H9 (cell line): Measurements from ENCODE around the gene DCAF15. TPM values are rescaled to one million over a fixed set of nuclear protein-coding genes. Genes with fewer than 3 reads are reported as not detected.

ENCODE experiments used
- DNase-seq: peaks from one replicate; pipeline ENCODE4 v3.0.0-alpha.2; 2017
- H2AFZ ChIP-seq: one replicate; pipeline ENCODE4 v1.6.1; 2013; ENCODE audit warnings: mild to moderate bottlenecking, low read length, control low read depth, moderate library complexity
- H2AK5ac ChIP-seq: 2 replicates; pipeline ENCODE4 v1.6.1; 2013; ENCODE audit warnings: low read length, control low read depth, mixed read lengths; ENCODE audit not compliant: insufficient read length
- H2BK120ac ChIP-seq: one replicate; pipeline ENCODE4 v1.6.1; 2013; ENCODE audit warnings: low read depth, mild to moderate bottlenecking, low read length, control low read depth, inconsistent platforms; ENCODE audit not compliant: poor library complexity, severe bottlenecking
- H2BK12ac ChIP-seq: 2 replicates; pipeline ENCODE4 v1.6.1; 2013; ENCODE audit warnings: low read length, control low read depth, mixed read lengths, low read depth; ENCODE audit not compliant: insufficient read length
- H2BK15ac ChIP-seq: 2 replicates; pipeline ENCODE4 v1.6.1; 2013; ENCODE audit warnings: low read depth, low read length, control low read depth
- H2BK20ac ChIP-seq: one replicate; pipeline ENCODE4 v1.6.1; 2013; ENCODE audit warnings: low read depth, mild to moderate bottlenecking, low read length, control low read depth, inconsistent platforms; ENCODE audit not compliant: poor library complexity, severe bottlenecking
- H2BK5ac ChIP-seq: 2 replicates; pipeline ENCODE4 v1.6.1; 2013; ENCODE audit warnings: low read length, control low read depth, mixed read lengths; ENCODE audit not compliant: insufficient read length
- H3K14ac ChIP-seq: 2 replicates; pipeline ENCODE4 v1.6.1; 2013; ENCODE audit warnings: low read length, control low read depth; ENCODE audit not compliant: insufficient read depth
- H3K18ac ChIP-seq: 2 replicates; pipeline ENCODE4 v1.6.1; 2013; ENCODE audit warnings: low read depth, mild to moderate bottlenecking, mixed read lengths, low read length, control low read depth; ENCODE audit not compliant: insufficient read length
- H3K23ac ChIP-seq: 2 replicates; pipeline ENCODE4 v1.6.1; 2013; ENCODE audit warnings: low read length, control low read depth, mixed read lengths, low read depth; ENCODE audit not compliant: insufficient read length
- H3K23me2 ChIP-seq: 2 replicates; pipeline ENCODE4 v1.6.1; 2013; ENCODE audit warnings: low read depth, mild to moderate bottlenecking, mixed read lengths, low read length, control low read depth; ENCODE audit not compliant: insufficient read length, poor library complexity, severe bottlenecking
- H3K27ac ChIP-seq: 2 replicates; pipeline ENCODE4 v1.5.1; 2013; ENCODE audit warnings: low read length, control low read depth, mixed read lengths, low read depth; ENCODE audit not compliant: insufficient read length
- H3K27me3 ChIP-seq: 2 replicates; pipeline ENCODE4 v1.6.1; 2013; ENCODE audit warnings: low read length, control low read depth, inconsistent platforms; ENCODE audit not compliant: insufficient read depth
- H3K4ac ChIP-seq: 2 replicates; pipeline ENCODE4 v1.6.1; 2013; ENCODE audit warnings: low read depth, mild to moderate bottlenecking, control low read depth, inconsistent platforms, low read length, moderate library complexity
- H3K4me1 ChIP-seq: 2 replicates; pipeline ENCODE4 v1.6.1; 2013; ENCODE audit warnings: low read length, control low read depth, inconsistent platforms; ENCODE audit not compliant: insufficient read depth
- H3K4me2 ChIP-seq: 2 replicates; pipeline ENCODE4 v1.6.1; 2013; ENCODE audit warnings: low read length, control low read depth, mixed read lengths; ENCODE audit not compliant: insufficient read length, insufficient read depth
- H3K56ac ChIP-seq: 2 replicates; pipeline ENCODE4 v1.6.1; 2013; ENCODE audit warnings: low read depth, mild to moderate bottlenecking, mixed read lengths, low read length, control low read depth; ENCODE audit not compliant: insufficient read length
- H3K79me1 ChIP-seq: 2 replicates; pipeline ENCODE4 v1.6.1; 2013; ENCODE audit warnings: low read depth, mild to moderate bottlenecking, moderate library complexity, low read length, control low read depth, inconsistent platforms; ENCODE audit not compliant: insufficient read depth, poor library complexity, severe bottlenecking
- H3K79me2 ChIP-seq: 2 replicates; pipeline ENCODE4 v1.6.1; 2013; ENCODE audit warnings: low read length, control low read depth, inconsistent platforms; ENCODE audit not compliant: insufficient read depth
- H3K9ac ChIP-seq: 2 replicates; pipeline ENCODE4 v1.6.1; 2013; ENCODE audit warnings: low read length, control low read depth, mixed read lengths; ENCODE audit not compliant: insufficient read length; ENCODE audit errors: extremely low read depth
- H3K9me3 ChIP-seq: one replicate; pipeline ENCODE4 v1.6.1; 2013; ENCODE audit warnings: low read depth, low read length, inconsistent platforms; ENCODE audit not compliant: control insufficient read depth
- H3T11ph ChIP-seq: one replicate; pipeline ENCODE4 v1.6.1; 2013; ENCODE audit warnings: mild to moderate bottlenecking, low read length, control low read depth, inconsistent platforms
- H4K20me1 ChIP-seq: one replicate; pipeline ENCODE4 v1.6.1; 2013; ENCODE audit not compliant: control insufficient read depth, insufficient read length, insufficient read depth
- H4K5ac ChIP-seq: 2 replicates; pipeline ENCODE4 v1.6.1; 2013; ENCODE audit warnings: low read depth, mild to moderate bottlenecking, mixed read lengths, low read length, control low read depth; ENCODE audit not compliant: insufficient read length
- H4K8ac ChIP-seq: replicated peaks from 2 replicates; pipeline ENCODE4 v1.6.1; 2013; ENCODE audit warnings: low read length, control low read depth, mixed read lengths, low read depth; ENCODE audit not compliant: insufficient read length
- H4K91ac ChIP-seq: 2 replicates; pipeline ENCODE4 v1.6.1; 2013; ENCODE audit warnings: low read depth, mild to moderate bottlenecking, moderate library complexity, mixed read lengths, low read length, control low read depth; ENCODE audit not compliant: insufficient read length
- H3K27ac Mint-ChIP-seq, 3 experiments: 2 replicates in 2 of 3; 3 replicates in 1 of 3; pipeline ENCODE4 v1.8.0; 2020 to 2021; ENCODE audit warnings: mixed read lengths in 3 of 3, mild to moderate bottlenecking in 1 of 3, moderate library complexity in 1 of 3
- H3K27me3 Mint-ChIP-seq: 2 replicates; pipeline ENCODE4 v1.8.0; 2021; ENCODE audit warnings: low read depth, mild to moderate bottlenecking, moderate library complexity, mixed read lengths
- H3K36me3 Mint-ChIP-seq, 3 experiments: 2 replicates in 2 of 3; 3 replicates in 1 of 3; pipeline ENCODE4 v1.8.0; 2020 to 2021; ENCODE audit warnings: low read depth in 3 of 3, mixed read lengths in 3 of 3; ENCODE audit not compliant: insufficient read depth in 1 of 3
- H3K4me1 Mint-ChIP-seq, 2 experiments: 2 replicates each; pipeline ENCODE4 v1.8.0; 2020; ENCODE audit warnings: mixed read lengths in 2 of 2
- H3K4me3 Mint-ChIP-seq, 2 experiments: 2 replicates in 1 of 2; 3 replicates in 1 of 2; pipeline ENCODE4 v1.8.0; 2020 to 2021; ENCODE audit warnings: mild to moderate bottlenecking in 2 of 2, mixed read lengths in 2 of 2, moderate library complexity in 1 of 2
- H3K9me3 Mint-ChIP-seq, 2 experiments: 2 replicates in 1 of 2; 3 replicates in 1 of 2; pipeline ENCODE4 v1.8.0; 2020; ENCODE audit warnings: mild to moderate bottlenecking in 2 of 2, mixed read lengths in 2 of 2, moderate library complexity in 1 of 2
- CTCF ChIP-seq: fragments of 200-600 bp; sonication (generic); conservative IDR thresholded peaks from 3 replicates; pipeline ENCODE4 v1.8.0; 2021; ENCODE audit warnings: antibody characterized with exemption, mild to moderate bottlenecking
- whole genome bisulfite sequencing: extraction: QIAGEN DNeasy Blood & Tissue Kit; methylation state at CpG from one replicate; pipeline ENCODE4 v1.1.7; 2013; ENCODE audit warnings: missing lambda C conversion rate, low lambda C conversion rate, mixed read lengths; ENCODE audit not compliant: insufficient read length; ENCODE audit errors: extremely low coverage; 5-methylcytosine and 5-hydroxymethylcytosine counted together
- total RNA-seq: library from RNA; stranded (reverse); gene quantifications from 2 replicates; pipeline ENCODE4 v1.2.1, GENCODE V29; 2021

The DCAF15 gene
- total RNA-seq, 1 experiment from 2014 or later = 82.5 TPM

- H3K79me1 ChIP-seq = peaks cover 8% of the 10 kb centered on the region
- Mint-ChIP-seq H3K9me3 (no peaks in the 10 kb centered on the region), H3K27me3 (no peaks in the 10 kb centered on the region), H3K4me3 (no peak overlapping the region), H3K4me1 (peaks cover 9 to 12% of the 10 kb centered on the region in 2 experiments), H3K27ac (no peak overlapping the region), H3K36me3 (peaks cover 17 to 54% (median 53%) of the 10 kb centered on the region in 3 experiments; a peak in 6 of 7 replicates)
- no peak overlapping the region for H2BK12ac ChIP-seq
- H4K20me1 ChIP-seq = no peaks in the 10 kb centered on the region
- no peaks in the 10 kb centered on the region for H3K27me3 ChIP-seq
- H3K9me3 ChIP-seq = no peaks in the 10 kb centered on the region
- no peak overlapping the region for H3K27ac ChIP-seq
- H3K4ac ChIP-seq = no peak overlapping the region
- H2AK5ac ChIP-seq = no peak overlapping the region
- H4K5ac ChIP-seq = no peak overlapping the region
- no peak overlapping the region for H3K14ac ChIP-seq
- H3K23me2 ChIP-seq = peaks cover 11% of the 10 kb centered on the region
- DNase-seq = no peak
- no peaks in the 10 kb centered on the region for H3K4me1 ChIP-seq
- no peak overlapping the region for H4K91ac ChIP-seq
- no peak for TF ChIP-seq CTCF
- H3T11ph ChIP-seq = no peak overlapping the region
- peaks cover 6% of the 10 kb centered on the region; the same call in 1 of the 2 replicates for H3K79me2 ChIP-seq
- H2BK20ac ChIP-seq = no peak overlapping the region
- no peak overlapping the region for H3K18ac ChIP-seq
- no CpG with 5 or more reads among the region's 42 CpGs for WGBS
- H4K8ac ChIP-seq = no peak overlapping the region
- H3K4me2 ChIP-seq = no peak overlapping the region
- H2BK120ac ChIP-seq = no peak overlapping the region
- no peak overlapping the region for H3K23ac ChIP-seq
- H2BK15ac ChIP-seq = no peak overlapping the region
- no peak overlapping the region for H2BK5ac ChIP-seq
- H2AFZ ChIP-seq = no peak overlapping the region
- H3K9ac ChIP-seq = no peak overlapping the region
- no peak overlapping the region for H3K56ac ChIP-seq
Measured at GRCh38 chr19:13955662-13956364, 3.5 kb downstream of the DCAF15 start.
